OCI-LY3 (cell line): Measurements from ENCODE around the gene BEX5.
"Not testable (repeated sequence)": the region's sequence is repeated elsewhere in the genome, so short reads cannot be mapped to it uniquely, and the experiment has no call there.

Source experiments
- H2AFZ ChIP-seq: fragments of 200-600, 300-600 bp; shearing (Covaris generic); 2 replicates; pipeline ENCODE4 v1.6.0; 2014; ENCODE audit warnings: antibody characterized with exemption, low read depth, low read length
- H3K27ac ChIP-seq: fragments of 200-600, 300-600 bp; sonication (generic); 2 replicates; pipeline ENCODE4 v1.5.1; 2014; ENCODE audit warnings: mild to moderate bottlenecking, low read length, moderate library complexity, mixed read lengths
- H3K27me3 ChIP-seq: fragments of 200-600, 300-600 bp; sonication (generic); 2 replicates; pipeline ENCODE4 v1.6.1; 2014; ENCODE audit warnings: low read depth, low read length, mixed read lengths
- H3K36me3 ChIP-seq: fragments of 200-600, 300-600 bp; sonication (generic); replicated peaks from 2 replicates; pipeline ENCODE3; 2014; ENCODE audit warnings: low read depth, low read length, mixed read lengths
- H3K4me1 ChIP-seq: fragments of 300-600, 200-600 bp; sonication (generic); 2 replicates; pipeline ENCODE4 v1.6.1; 2014; ENCODE audit warnings: low read length, mixed read lengths
- H3K4me2 ChIP-seq: fragments of 200-600, 300-600 bp; sonication (generic); 2 replicates; pipeline ENCODE4 v1.6.1; 2014; ENCODE audit warnings: low read length, mixed read lengths
- H3K4me3 ChIP-seq: fragments of 300-600, 200-600 bp; sonication (generic); 2 replicates; pipeline ENCODE4 v1.5.1; 2014; ENCODE audit warnings: antibody characterized with exemption, mild to moderate bottlenecking, low read length, moderate library complexity
- H3K79me2 ChIP-seq: fragments of 300-600, 200-600 bp; shearing (Covaris generic); 2 replicates; pipeline ENCODE4 v1.6.1; 2014; ENCODE audit warnings: mild to moderate bottlenecking, low read length, mixed read lengths
- H3K9ac ChIP-seq: fragments of 300-600, 200-600 bp; shearing (Covaris generic); 2 replicates; pipeline ENCODE4 v1.6.0; 2014; ENCODE audit warnings: mild to moderate bottlenecking, low read length, moderate library complexity
- H3K9me3 ChIP-seq: fragments of 200-600, 300-600 bp; shearing (Covaris generic); 2 replicates; pipeline ENCODE4 v1.6.1; 2014; ENCODE audit warnings: low read length, mixed read lengths; ENCODE audit not compliant: insufficient read depth
- H4K20me1 ChIP-seq: fragments of 200-600, 300-600 bp; sonication (generic); 2 replicates; pipeline ENCODE4 v1.6.1; 2016; ENCODE audit warnings: low read length, mixed read lengths; ENCODE audit not compliant: insufficient read depth
- CTCF ChIP-seq: fragments of 200-600, 300-600 bp; sonication (generic); IDR thresholded peaks from 2 replicates; pipeline ENCODE4 v1.5.1; 2014; ENCODE audit warnings: antibody characterized with exemption, low read length, low read depth
- EZH2phosphoT487 ChIP-seq: fragments of 200-600 bp; shearing (Covaris generic); IDR thresholded peaks from 2 replicates; pipeline ENCODE4 v1.6.1; 2018; ENCODE audit warnings: antibody characterized with exemption, mixed run types, low read depth

Gene BEX5

GRCh38 chrX:102155806-102156179 lies at the start of gene BEX5:
Gene BEX5, minus strand, starts transcription at chrX:102155977. Its CDS starts 1,712 bp downstream, at chrX:102154265.
- H3K79me2 ChIP-seq = no peaks in the 10 kb centered on the region
- H3K9ac ChIP-seq = no peak within 1 kb of the TSS
- H3K36me3 ChIP-seq = no peaks in the 10 kb centered on the region
- H3K4me2 ChIP-seq = no peak within 1 kb of the TSS
- no peaks in the 10 kb centered on the region for H3K4me1 ChIP-seq
- no peak within 1 kb of the TSS for H3K4me3 ChIP-seq
- no peaks in the 10 kb centered on the region for H4K20me1 ChIP-seq
- no peaks in the 10 kb centered on the region for H3K9me3 ChIP-seq
- no peak for TF ChIP-seq EZH2phosphoT487
- no peak for TF ChIP-seq CTCF
- no peak within 1 kb of the TSS for H3K27ac ChIP-seq
- H3K27me3 ChIP-seq = no peaks in the 10 kb centered on the region
- H2AFZ ChIP-seq = no peak within 1 kb of the TSS

GRCh38 chrX:102185967-102186720 lies 30.4 kb upstream of the BEX5 start:
- Histone ChIP-seq H3K36me3 (no peaks in the 10 kb centered on the region), H3K27ac (no peak overlapping the region), H3K4me2 (no peak overlapping the region), H3K4me3 (no peak overlapping the region), H3K9me3 (no peaks in the 10 kb centered on the region), H3K79me2 (no peaks in the 10 kb centered on the region), H4K20me1 (no peaks in the 10 kb centered on the region), H3K27me3 (no peaks in the 10 kb centered on the region), H2AFZ (no peak overlapping the region), H3K4me1 (no peaks in the 10 kb centered on the region), H3K9ac (no peak overlapping the region)
- TF ChIP-seq CTCF = no peak
- TF ChIP-seq EZH2phosphoT487 = no peak

DNA sequence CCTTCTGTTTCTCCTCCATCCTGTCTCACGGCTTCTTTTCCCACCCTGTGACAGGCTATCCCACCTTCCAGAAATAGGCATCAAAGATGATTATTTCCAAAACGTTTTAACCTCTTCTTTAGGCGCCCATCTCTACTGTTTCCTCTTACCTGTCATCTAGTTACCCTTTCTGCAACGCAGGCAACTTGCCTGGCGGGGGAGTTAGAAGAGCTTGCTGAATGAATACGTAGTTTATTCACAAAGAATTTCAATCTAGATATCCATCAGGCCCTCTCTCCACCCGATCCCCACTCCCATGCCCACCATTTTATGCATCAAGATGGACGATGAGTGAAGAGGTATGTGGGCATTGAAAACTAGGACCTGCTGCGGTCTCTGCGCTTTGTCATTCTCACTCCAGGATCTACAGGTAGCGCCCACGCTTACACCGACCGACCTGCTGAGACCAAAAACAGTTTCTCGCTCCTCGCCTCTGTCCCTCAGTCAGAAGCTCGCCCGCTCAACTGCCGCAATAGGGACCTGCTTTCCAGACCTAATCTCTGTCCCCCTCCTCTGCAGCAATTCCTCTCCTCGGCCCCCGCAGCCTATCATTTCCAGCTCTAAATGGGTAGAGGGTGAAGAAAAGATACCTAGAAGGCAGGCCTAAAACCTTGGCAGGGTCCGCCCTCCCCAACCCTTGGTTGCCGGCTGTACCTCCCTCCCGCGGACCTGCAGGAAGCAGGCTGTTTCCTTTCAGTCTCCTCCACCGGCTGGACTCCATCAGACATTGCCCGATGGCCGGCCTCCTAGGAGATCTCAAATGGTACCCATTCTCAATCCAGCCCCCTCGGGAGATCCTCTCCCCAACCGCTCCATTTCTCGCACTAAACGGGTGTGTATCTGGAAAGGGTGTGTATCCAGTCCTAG lies 624 bp downstream of the BEX5 start:
- H3K4me2 ChIP-seq = no peak overlapping the region

DNA sequence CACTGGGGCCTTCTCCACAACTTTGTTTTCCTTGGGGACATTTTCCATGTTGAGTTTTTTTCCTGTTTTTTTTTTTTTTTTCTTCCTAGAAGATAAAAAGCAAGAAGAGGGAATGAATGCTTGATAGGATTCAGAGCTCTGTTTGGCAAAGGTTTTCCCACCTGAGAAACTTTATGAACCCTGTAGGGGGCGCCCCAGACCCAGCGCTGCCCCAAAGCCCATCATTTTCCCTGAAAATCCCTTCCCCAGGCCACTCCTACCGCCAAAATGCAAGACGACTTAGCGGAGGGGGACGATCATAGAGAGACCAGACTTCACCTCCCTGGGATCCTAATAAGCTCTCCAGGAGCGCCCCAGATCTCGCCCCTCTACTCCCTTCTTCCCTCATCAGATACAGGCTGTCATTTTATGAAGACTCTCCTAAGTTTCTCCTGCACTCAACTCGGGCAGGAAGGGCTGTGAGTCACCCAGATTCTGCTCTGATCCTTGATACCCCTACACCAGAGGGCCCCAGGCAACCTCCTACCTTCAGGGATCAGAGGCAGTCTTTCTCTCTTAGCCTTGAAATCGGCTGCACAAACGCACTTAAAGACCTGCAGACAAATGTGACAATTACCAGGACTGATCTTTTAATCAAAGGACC lies 1.4 kb downstream of the BEX5 start:
- TF ChIP-seq CTCF = no peak
- no peak for TF ChIP-seq EZH2phosphoT487
- no peak overlapping the region for H2AFZ ChIP-seq
- no peaks in the 10 kb centered on the region for H3K79me2 ChIP-seq

More for the DNA sequence above, 624 bp downstream of the BEX5 start:
- Histone ChIP-seq H3K27me3 (no peaks in the 10 kb centered on the region), H3K9ac (no peak overlapping the region), H2AFZ (no peak overlapping the region), H4K20me1 (no peaks in the 10 kb centered on the region), H3K4me3 (no peak overlapping the region), H3K4me1 (no peaks in the 10 kb centered on the region), H3K36me3 (no peaks in the 10 kb centered on the region), H3K27ac (no peak overlapping the region), H3K79me2 (no peaks in the 10 kb centered on the region), H3K9me3 (no peaks in the 10 kb centered on the region)
- TF ChIP-seq EZH2phosphoT487 = no peak

DNA sequence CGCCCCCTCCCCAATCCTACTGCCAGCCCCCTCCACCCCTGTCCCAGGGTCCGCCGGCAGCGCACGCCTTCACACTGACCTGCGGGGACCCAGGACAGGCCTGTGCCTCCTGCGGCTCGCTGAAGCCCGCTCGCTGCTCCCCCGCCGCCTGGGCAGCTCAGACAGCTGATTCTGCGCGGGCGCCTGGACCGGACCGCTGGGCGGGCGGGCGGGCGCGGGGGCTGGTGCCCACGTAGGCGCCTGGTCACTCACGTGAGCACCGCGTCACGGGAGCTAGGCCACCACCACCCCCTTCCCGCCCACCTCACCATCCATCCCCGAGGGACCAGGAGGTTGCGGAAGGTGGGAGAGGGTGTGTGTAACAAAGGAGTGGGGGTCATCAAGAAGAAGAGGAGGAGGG lies 13.5 kb downstream of the BEX5 start, which contains the start of gene TCEAL6:
TCEAL6 (minus strand) TSS at position 208 of the 400 bp plus-strand sequence.
- not testable (repeated sequence) for H2AFZ ChIP-seq, H3K36me3 ChIP-seq, H3K9me3 ChIP-seq, H3K4me3 ChIP-seq, H4K20me1 ChIP-seq, H3K9ac ChIP-seq, H3K27ac ChIP-seq, H3K4me2 ChIP-seq, H3K79me2 ChIP-seq, H3K4me1 ChIP-seq, H3K27me3 ChIP-seq

More for the DNA sequence above, 1.4 kb downstream of the BEX5 start:
- no peaks in the 10 kb centered on the region for H3K4me1 ChIP-seq
- H3K9ac ChIP-seq = no peak overlapping the region
- H3K36me3 ChIP-seq = no peaks in the 10 kb centered on the region
- no peaks in the 10 kb centered on the region for H3K27me3 ChIP-seq
- H3K27ac ChIP-seq = no peak overlapping the region
- H3K4me2 ChIP-seq = no peak overlapping the region
- no peaks in the 10 kb centered on the region for H3K9me3 ChIP-seq
- no peak overlapping the region for H3K4me3 ChIP-seq
- H4K20me1 ChIP-seq = no peaks in the 10 kb centered on the region

DNA sequence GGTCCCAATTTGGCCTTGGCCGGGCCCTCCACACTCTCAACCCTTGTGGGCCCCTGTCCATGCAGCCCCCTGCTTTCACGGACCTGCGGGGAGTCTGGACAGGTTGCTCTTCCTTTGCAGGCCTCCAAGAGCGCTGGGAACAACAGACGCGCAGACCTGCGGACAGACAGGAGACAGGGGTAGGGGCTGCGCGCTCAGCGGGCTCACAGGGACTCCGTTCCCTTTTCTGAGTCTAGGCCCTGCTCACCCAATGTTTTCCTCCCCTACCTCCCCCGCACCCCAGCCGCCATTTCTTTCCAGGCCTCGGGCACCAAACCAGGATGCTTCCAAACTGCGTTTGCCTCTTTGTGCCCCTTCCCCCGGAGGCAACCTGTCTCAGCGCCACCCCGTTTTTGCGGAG lies 14.1 kb downstream of the BEX5 start:
- not testable (repeated sequence) for H3K9me3 ChIP-seq, H3K4me2 ChIP-seq, H3K27ac ChIP-seq, H3K27me3 ChIP-seq, H2AFZ ChIP-seq, H3K4me1 ChIP-seq, H3K4me3 ChIP-seq, H3K9ac ChIP-seq, H4K20me1 ChIP-seq, H3K36me3 ChIP-seq, H3K79me2 ChIP-seq
